A549 (cell line): Measurements from ENCODE around the gene CCDC154. TPM values are rescaled to one million over a fixed set of nuclear protein-coding genes. Genes with fewer than 3 reads are reported as not detected.
"Not testable (repeated sequence)": the region's sequence is repeated elsewhere in the genome, so short reads cannot be mapped to it uniquely, and the experiment has no call there.

Experiments
- ATAC-seq, 2 experiments: fragments of 200-7000 bp in 1 of 2; fragments of >200 bp in 1 of 2; cut with Nextera tagmentation in 1 of 2; cut with Tn5 transposase in 1 of 2; 3 replicates each; pipeline versions ENCODE4 v1.8.0 to v1.9.1; 2018 to 2020; ENCODE audit warnings: mild to moderate bottlenecking in 1 of 2, moderate library complexity in 1 of 2
- CTCF ChIA-PET: fragments of 300-600 bp; sonication (Branson Sonifier 250); formaldehyde crosslinking; extraction: SDS; loops from one replicate; lab custom pipeline; 2021; ENCODE audit warnings: antibody characterized with exemption, inconsistent platforms; lab: Yijun Ruan, JAX
- POLR2A ChIA-PET: fragments of 350-600 bp; formaldehyde crosslinking; extraction: SDS; loops from one replicate; lab custom pipeline; 2021; ENCODE audit warnings: antibody characterized with exemption, inconsistent platforms; lab: Yijun Ruan, JAX
- DNase-seq, 2 experiments: peaks; one replicate each; pipeline versions ENCODE4 v3.0.0 to v3.0.0-alpha.2; 2011 to 2016; ENCODE audit warnings: low read depth in 1 of 2, low spot score in 1 of 2
- FAIRE-seq: peaks from 2 replicates; lab custom pipeline; 2011; peaks lifted over from hg19 to GRCh38; lab: Jason Lieb, UNC
- H3K27ac ChIP-seq, 2 experiments: fragments of >200 bp; sonication (Bioruptor Twin); formaldehyde crosslinking; 3 replicates each; pipeline ENCODE4 v1.5.1; 2016 to 2017
- H3K4me1 ChIP-seq: fragments of >200 bp; sonication (Bioruptor Twin); formaldehyde crosslinking; 3 replicates; pipeline ENCODE4 v1.6.1; 2016
- H3K4me2 ChIP-seq: fragments of >200 bp; sonication (Bioruptor Twin); formaldehyde crosslinking; 3 replicates; pipeline ENCODE4 v1.6.1; 2016
- H3K4me3 ChIP-seq: fragments of >200 bp; sonication (Bioruptor Twin); formaldehyde crosslinking; 3 replicates; pipeline ENCODE4 v1.5.1; 2016
- H3K9me3 ChIP-seq: fragments of >200 bp; sonication (Bioruptor Twin); formaldehyde crosslinking; 3 replicates; pipeline ENCODE4 v1.6.1; 2016
- BCL3 ChIP-seq: fragments of >200 bp; sonication (Bioruptor Twin); formaldehyde crosslinking; IDR thresholded peaks from 3 replicates; pipeline ENCODE4 v1.6.1; 2016
- CBX8 ChIP-seq: fragments of 200-600 bp; sonication (generic); IDR thresholded peaks from 2 replicates; pipeline ENCODE4 v1.6.1; 2016
- CHD4 ChIP-seq: fragments of 200-600 bp; sonication (generic); IDR thresholded peaks from 2 replicates; pipeline ENCODE4 v1.6.1; 2016; ENCODE audit warnings: antibody characterized with exemption, mild to moderate bottlenecking, borderline replicate concordance
- CTCF ChIP-seq: fragments of >200 bp; sonication (Bioruptor Twin); formaldehyde crosslinking; IDR thresholded peaks from 3 replicates; pipeline ENCODE4 v1.5.1; 2016
- ELK1 ChIP-seq: fragments of 150-350 bp; IDR thresholded peaks from 2 replicates; pipeline ENCODE4 v1.6.1; 2014; ENCODE audit warnings: low read depth, mild to moderate bottlenecking, low read length
- GATA3 ChIP-seq: IDR thresholded peaks from 2 replicates; pipeline ENCODE4 v1.6.1; 2012; ENCODE audit warnings: borderline replicate concordance
- HEYL ChIP-seq: fragments of 250-450 bp; sonication (Bioruptor Pico); IDR thresholded peaks from 2 replicates; pipeline ENCODE4 v1.8.0; 2021; ENCODE audit warnings: mild to moderate bottlenecking, moderate library complexity
- HMGXB4 ChIP-seq: fragments of 250-450 bp; sonication (Bioruptor Pico); IDR thresholded peaks from 2 replicates; pipeline ENCODE4 v1.5.0; 2021; ENCODE audit warnings: mild to moderate bottlenecking, moderate library complexity, borderline replicate concordance
- JUN ChIP-seq, 2 experiments: fragments of >200 bp; sonication (Bioruptor Twin); formaldehyde crosslinking; IDR thresholded peaks; 2 replicates in 1 of 2; 3 replicates in 1 of 2; pipeline ENCODE4 v1.6.1; 2016 to 2017
- KDM5A ChIP-seq: fragments of 200-600 bp; sonication (generic); IDR thresholded peaks from 2 replicates; pipeline ENCODE4 v1.6.1; 2016; ENCODE audit warnings: antibody characterized with exemption, mild to moderate bottlenecking
- MAFK ChIP-seq: fragments of 450-650 bp; IDR thresholded peaks from 2 replicates; pipeline ENCODE4 v1.6.1; 2014; ENCODE audit not compliant: partially characterized antibody
- MAZ ChIP-seq: fragments of 150-350 bp; IDR thresholded peaks from 2 replicates; pipeline ENCODE4 v1.6.1; 2014; ENCODE audit warnings: antibody characterized with exemption, low read depth, low read length, borderline replicate concordance
- MYC ChIP-seq: IDR thresholded peaks from 2 replicates; pipeline ENCODE4 v1.6.1; 2012; ENCODE audit warnings: mild to moderate bottlenecking, inconsistent platforms, low read length, improper control_type of control experiment, borderline replicate concordance
- NFE2L2 ChIP-seq: fragments of 150-350 bp; conservative IDR thresholded peaks from 2 replicates; pipeline ENCODE4 v1.6.1; 2014; ENCODE audit warnings: low read length
- PHF8 ChIP-seq: fragments of 200-600 bp; sonication (generic); IDR thresholded peaks from 2 replicates; pipeline ENCODE4 v1.6.1; 2016; ENCODE audit warnings: low read depth, mild to moderate bottlenecking, antibody characterized with exemption, moderate library complexity, borderline replicate concordance
- RFX5 ChIP-seq: fragments of 450-650 bp; IDR thresholded peaks from 2 replicates; pipeline ENCODE4 v1.7.1; 2014; ENCODE audit warnings: antibody characterized with exemption, mild to moderate bottlenecking, moderate library complexity
- USF2 ChIP-seq: fragments of 450-650 bp; IDR thresholded peaks from 2 replicates; pipeline ENCODE4 v1.6.1; 2014; ENCODE audit warnings: antibody characterized with exemption
- ZC3H11A ChIP-seq: fragments of 450-650 bp; IDR thresholded peaks from 2 replicates; pipeline ENCODE4 v1.6.1; 2014; ENCODE audit warnings: antibody characterized with exemption, mild to moderate bottlenecking
- WGBS: methylation state at CpG from one replicate; pipeline ENCODE4 v1.1.6; 2017; ENCODE audit errors: missing lambda C conversion rate; 5-methylcytosine and 5-hydroxymethylcytosine counted together
- polyA plus RNA-seq, 4 experiments: library from polyadenylated mRNA; depleted of rRNA in 3 of 4; stranded (reverse); fragments of >200 nt; fragmentation: RNase III in 1 of 4; extraction: RNeasy Plus Mini Kit Qiagen cat#74134 plus additional on column Dnase treatment in 1 of 4; gene quantifications; 2 replicates in 3 of 4; 3 replicates in 1 of 4; pipeline ENCODE4 v1.2.3, GENCODE V29; 2011 to 2017

The CCDC154 gene
- polyA plus RNA-seq, 2 of the 4 experiments (the other 2 are of a cell fraction), result 0.16 to 0.74 TPM

- no peak for TF ChIP-seq ELK1
Observed at GRCh38 chr16:1486551-1487390, 42.4 kb upstream of the CCDC154 start (continued).

- whole genome bisulfite sequencing, result 84% methylated on average over 31 of the region's 40 CpGs
- no peak overlapping the region for H3K4me3 ChIP-seq
- no peak overlapping the region for H3K4me2 ChIP-seq
- no peaks in the 10 kb centered on the region for H3K9me3 ChIP-seq
- ATAC-seq, result no peak
- ChIA-PET POLR2A (no interaction called here), CTCF (interaction anchor here (1.1 kb wide), 1 partner anchor 9 kb away, joined by 3 read pairs; no protein-coding TSS in a partner anchor)
- TF ChIP-seq CBX8 (no peak), CHD4 (no peak), MYC (no peak), MAZ (no peak), GATA3 (no peak), ZC3H11A (no peak)
- FAIRE-seq, result no peak
- DNase-seq, result no peak
- no peaks in the 10 kb centered on the region for H3K4me1 ChIP-seq
- H3K27ac ChIP-seq, result no peak overlapping the region
Observed at GRCh38 chr16:1485847-1486496, 41.6 kb upstream of the CCDC154 start.

- FAIRE-seq, result no peak
- Histone ChIP-seq H3K4me1 (no peaks in the 10 kb centered on the region), H3K9me3 (no peaks in the 10 kb centered on the region), H3K27ac (no peak overlapping the region), H3K4me2 (no peak overlapping the region), H3K4me3 (no peak overlapping the region)
- WGBS, result 62% methylated on average over 27 of the region's 28 CpGs
- DNase-seq, result no peak
- ChIA-PET POLR2A (no interaction called here), CTCF (interaction anchor here (1.2 kb wide), 1 partner anchor 48 kb away, joined by 3 read pairs; no protein-coding TSS in a partner anchor)
- no peak; a peak in 1 of 6 replicates for ATAC-seq
- TF ChIP-seq MAFK (no peak), GATA3 (no peak), HMGXB4 (CRISPR knock-in tag) (no peak), KDM5A (no peak), CBX8 (no peak), CTCF (no peak), RFX5 (no peak), HEYL (CRISPR knock-in tag) (no peak), USF2 (no peak), ELK1 (no peak), BCL3 (no peak), PHF8 (no peak), NFE2L2 (no peak), JUN (IDR thresholded peaks at IDR 0.05) (no peak)
Observed at GRCh38 chr16:1481906-1482835, 37.8 kb upstream of the CCDC154 start.

- H3K4me2 ChIP-seq, ATAC-seq, POLR2A ChIA-PET, H3K27ac ChIP-seq, DNase-seq, H3K4me1 ChIP-seq, H3K4me3 ChIP-seq, H3K9me3 ChIP-seq, FAIRE-seq: not testable (repeated sequence)
- CTCF ChIA-PET, result interaction anchor here (1.4 kb wide), 1 partner anchor 227 kb away, joined by 3 read pairs; the partner anchor contains the start of gene MAPK8IP3
- WGBS, result 80% methylated on average over 9 of the region's 9 CpGs
Observed at GRCh38 chr16:1478937-1479336, 34.6 kb upstream of the CCDC154 start.
